HepG2 (cell line): ENCODE measurements around the gene IP6K1. TPM values are rescaled to one million over a fixed set of nuclear protein-coding genes. Genes with fewer than 3 reads are reported as not detected.
A peak's percentile ranks its signal among the peaks of the same experiment; 100 is the strongest.

ENCODE experiments used
- ATAC-seq: fragments of 200-7000 bp; cut with Tn5 transposase; 3 replicates; pipeline ENCODE4 v1.9.1; 2020; ENCODE audit warnings: mild to moderate bottlenecking, moderate library complexity
- BruUV-seq: library from RNA; stranded (reverse); fragments of 400-500 nt; replicated peaks from 2 replicates; lab custom pipeline; 2021; lab: Mats Ljungman, UMichigan
- CTCF ChIA-PET: fragments of 300-600 bp; formaldehyde crosslinking; extraction: SDS; loops from one replicate; lab custom pipeline; 2021; ENCODE audit warnings: low total read pairs, inconsistent platforms, low intra/inter-chr PET ratio; lab: Yijun Ruan, JAX
- POLR2A ChIA-PET: fragments of 350-600 bp; sonication (Branson Sonifier 250); formaldehyde crosslinking; loops from one replicate; lab custom pipeline; 2020; ENCODE audit warnings: antibody characterized with exemption, inconsistent platforms; lab: Yijun Ruan, JAX
- DNase-seq: peaks from one replicate; pipeline ENCODE4 v3.0.0-alpha.2; 2015; ENCODE audit warnings: low spot score
- FAIRE-seq: peaks from 3 replicates; lab custom pipeline; 2011; peaks lifted over from hg19 to GRCh38; lab: Jason Lieb, UNC
- H2AFZ ChIP-seq: one replicate; pipeline ENCODE4 v1.6.1; 2011; ENCODE audit warnings: low read length, inconsistent platforms
- H3K27ac ChIP-seq: fragments of 300-600 bp; 3 replicates; pipeline ENCODE4 v1.8.0; 2011; ENCODE audit warnings: mixed run types, mild to moderate bottlenecking, mixed read lengths, low read length, inconsistent platforms; ENCODE audit not compliant: insufficient read depth; ENCODE audit errors: extremely low read length
- H3K27me3 ChIP-seq, 2 experiments: fragments of 200-600 bp in 1 of 2; 2 replicates in 1 of 2; 3 replicates in 1 of 2; pipeline versions ENCODE4 v1.6.0 to v1.8.0; 2011; ENCODE audit warnings: low read length in 2 of 2, mild to moderate bottlenecking in 2 of 2, moderate library complexity in 2 of 2, inconsistent platforms in 1 of 2; ENCODE audit not compliant: insufficient read depth in 2 of 2, control insufficient read depth in 1 of 2
- H3K36me3 ChIP-seq, 2 experiments: fragments of 200-600 bp in 1 of 2; replicated peaks in 1 of 2; 2 replicates in 1 of 2; 3 replicates in 1 of 2; pipeline versions ENCODE4 v1.5.1 to v1.8.0; 2011; ENCODE audit warnings: low read length in 2 of 2, inconsistent platforms in 1 of 2; ENCODE audit not compliant: insufficient read depth in 2 of 2, control insufficient read depth in 1 of 2
- H3K4me1 ChIP-seq: 2 replicates; pipeline ENCODE4 v1.5.1; 2012; ENCODE audit warnings: low read length, inconsistent platforms; ENCODE audit not compliant: insufficient read depth
- H3K4me2 ChIP-seq: 2 replicates; pipeline ENCODE4 v1.6.0; 2011; ENCODE audit warnings: low read depth, low read length, inconsistent platforms
- H3K4me3 ChIP-seq, 3 experiments: fragments of 200-600 bp in 1 of 3; sonication (generic), shearing (Covaris generic) in 1 of 3; replicated peaks in 1 of 3; 2 replicates each; pipeline ENCODE4 v1.5.1; 2011 to 2016; ENCODE audit warnings: low read length in 3 of 3, inconsistent platforms in 2 of 3, low read depth in 2 of 3, mild to moderate bottlenecking in 2 of 3, control low read depth in 1 of 3, mixed read lengths in 1 of 3; ENCODE audit not compliant: insufficient read depth in 1 of 3
- H3K79me2 ChIP-seq: one replicate; pipeline ENCODE4 v1.6.1; 2011; ENCODE audit warnings: low read length, inconsistent platforms; ENCODE audit not compliant: insufficient read depth
- H3K9ac ChIP-seq: 2 replicates; pipeline ENCODE4 v1.6.0; 2011; ENCODE audit warnings: mild to moderate bottlenecking, low read depth, low read length, inconsistent platforms; ENCODE audit not compliant: insufficient read depth
- H3K9me3 ChIP-seq: 2 replicates; pipeline ENCODE4 v1.5.1; 2012; ENCODE audit warnings: mild to moderate bottlenecking, low read length
- H4K20me1 ChIP-seq: 2 replicates; pipeline ENCODE4 v1.6.0; 2011; ENCODE audit warnings: inconsistent platforms, mild to moderate bottlenecking, low read length, moderate library complexity; ENCODE audit not compliant: insufficient read depth
- AGO2 ChIP-seq: fragments of 200-400 bp; formaldehyde crosslinking; optimal IDR thresholded peaks from 2 replicates; pipeline ENCODE3; 2017; ENCODE audit warnings: mild to moderate bottlenecking, low read depth, low read length, moderate library complexity
- BHLHE40 ChIP-seq: IDR thresholded peaks from 2 replicates; pipeline ENCODE4 v1.6.1; 2011; ENCODE audit warnings: low read length, improper control_type of control experiment
- GZF1 ChIP-seq: sonication (generic); formaldehyde crosslinking; IDR thresholded peaks from 2 replicates; pipeline ENCODE4 v1.5.1; 2020; ENCODE audit warnings: mild to moderate bottlenecking, missing genetic modification reagents
- MXI1 ChIP-seq: IDR thresholded peaks from 3 replicates; pipeline ENCODE4 v1.6.1; 2012; ENCODE audit warnings: low read depth, low read length, inconsistent platforms, borderline replicate concordance
- POLR2G ChIP-seq: fragments of 200-400 bp; formaldehyde crosslinking; IDR thresholded peaks from 2 replicates; pipeline ENCODE4 v1.6.1; 2018; ENCODE audit warnings: mild to moderate bottlenecking, low read depth, low read length, moderate library complexity
- RBM22 ChIP-seq: fragments of 200-400 bp; formaldehyde crosslinking; optimal IDR thresholded peaks from 2 replicates; pipeline ENCODE3; 2017; ENCODE audit warnings: mild to moderate bottlenecking, low read length, moderate library complexity
- RFXAP ChIP-seq: sonication (generic); formaldehyde crosslinking; IDR thresholded peaks from 2 replicates; pipeline ENCODE4 v1.4.0; 2020; ENCODE audit warnings: missing genetic modification reagents, borderline replicate concordance
- ZBTB42 ChIP-seq: sonication (generic); formaldehyde crosslinking; IDR thresholded peaks from 2 replicates; pipeline ENCODE4 v1.5.0; 2020; ENCODE audit warnings: mild to moderate bottlenecking, missing genetic modification reagents
- ZC3H4 ChIP-seq: sonication (generic); formaldehyde crosslinking; IDR thresholded peaks from 2 replicates; pipeline ENCODE4 v1.4.0; 2020; ENCODE audit warnings: missing genetic modification reagents, borderline replicate concordance
- ZKSCAN5 ChIP-seq: sonication (generic); formaldehyde crosslinking; IDR thresholded peaks from 2 replicates; pipeline ENCODE4 v1.5.1; 2020; ENCODE audit warnings: mild to moderate bottlenecking, missing genetic modification reagents
- ZNF569 ChIP-seq: sonication (generic); formaldehyde crosslinking; IDR thresholded peaks from 2 replicates; pipeline ENCODE4 v1.5.0; 2020; ENCODE audit warnings: mild to moderate bottlenecking, missing genetic modification reagents, moderate library complexity, borderline replicate concordance
- ZNF605 ChIP-seq: sonication (generic); formaldehyde crosslinking; IDR thresholded peaks from 2 replicates; pipeline ENCODE4 v1.8.0; 2022; ENCODE audit warnings: mild to moderate bottlenecking, missing genetic modification reagents
- ZNF83 ChIP-seq: sonication (generic); formaldehyde crosslinking; IDR thresholded peaks from 2 replicates; pipeline ENCODE4 v1.4.0; 2020; ENCODE audit warnings: missing genetic modification reagents, mild to moderate bottlenecking, borderline replicate concordance
- WGBS: methylation state at CpG from one replicate; pipeline ENCODE4 v1.1.6; 2017; ENCODE audit warnings: low lambda C conversion rate; 5-methylcytosine and 5-hydroxymethylcytosine counted together
- in situ Hi-C: cut with HindIII; loops from 2 replicates; pipeline ENCODE4 v1.10.0; 2017; ENCODE audit warnings: low pct_unique_long_range_greater_than_20kb; ENCODE audit not compliant: extremely low pct_ligation_motif_present
- intact Hi-C: fragments of 100-400 bp; cut with micrococcal nuclease; formaldehyde crosslinking; loops from one replicate; pipeline ENCODE4 v1.10.0; 2022; ENCODE audit not compliant: unreplicated experiment
- polyA plus RNA-seq, 8 experiments: library from polyadenylated mRNA; depleted of rRNA in 3 of 8; stranded (reverse) in 7 of 8; unstranded in 1 of 8; fragments of >200 nt; fragmentation: Illumina TruSeq in 4 of 8; extraction: Trizol in 4 of 8; gene quantifications; 2 replicates each; pipeline versions ENCODE4 v1.2.1 to v1.2.3, GENCODE V29; 2011 to 2016; ENCODE audit warnings: low read depth in 4 of 8, missing spikeins in 1 of 8, mixed read lengths in 1 of 8; ENCODE audit not compliant: insufficient read depth in 1 of 8
- total RNA-seq, 5 experiments: library from RNA; depleted of rRNA; stranded (reverse); fragments of >200 nt; fragmentation: Illumina TruSeq; extraction: Trizol; gene quantifications; 2 replicates each; pipeline ENCODE4 v1.2.3, GENCODE V29; 2016; ENCODE audit warnings: low read depth in 1 of 5

IP6K1 gene
- total and polyA plus RNA-seq, 2 of the 13 experiments (the other 11 are each of a cell fraction or from before 2014, with no cell fraction given) = 17.7 to 29.7 TPM

DNA sequence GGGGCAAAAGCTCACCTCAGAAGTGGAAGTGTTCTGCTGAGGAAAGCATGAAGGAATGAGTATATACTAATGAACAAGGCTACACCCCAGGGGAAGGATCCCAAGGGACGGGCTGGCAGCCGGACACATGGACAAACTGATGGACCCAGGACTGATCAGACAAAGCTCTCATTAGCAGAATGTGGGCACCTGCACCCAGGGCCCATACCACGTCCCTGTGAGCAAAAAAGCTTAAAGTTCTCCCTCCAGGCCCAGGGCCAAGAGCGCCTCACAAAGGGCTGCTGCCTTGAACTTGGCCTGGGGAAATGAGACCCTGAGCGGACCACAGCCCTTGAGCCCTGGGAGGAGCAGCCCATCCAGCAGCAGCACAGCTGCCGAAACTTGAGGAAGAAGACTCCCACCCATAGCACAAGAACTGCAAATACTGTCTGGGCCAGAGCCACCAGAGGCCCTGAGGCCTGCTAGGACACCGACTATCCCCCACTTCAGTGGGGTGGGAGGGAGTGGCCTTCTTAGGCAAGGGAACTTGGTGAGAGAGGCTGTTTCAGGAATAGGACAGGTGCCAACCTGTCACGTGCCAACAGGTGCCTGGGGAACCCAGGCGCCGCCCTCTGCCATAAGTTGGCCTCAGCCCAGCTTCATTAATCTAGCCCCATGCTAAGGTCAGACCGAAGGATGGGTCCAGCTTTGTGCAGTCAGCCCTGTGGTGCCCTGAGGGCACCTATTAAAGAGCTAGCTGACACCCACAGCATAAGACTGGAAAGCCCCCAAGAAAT lies 60.2 kb downstream of the IP6K1 start:
- FAIRE-seq = no peak
- Histone ChIP-seq H3K4me3 (no peak overlapping the region), H2AFZ (no peak overlapping the region), H3K36me3 (peaks cover 14 to 39% of the 10 kb centered on the region in 2 experiments), H3K9me3 (no peaks in the 10 kb centered on the region), H3K27me3 (no peaks in the 10 kb centered on the region), H3K9ac (no peak overlapping the region), H3K79me2 (peaks cover 13% of the 10 kb centered on the region), H3K4me2 (no peak overlapping the region), H3K4me1 (peaks cover 21% of the 10 kb centered on the region), H3K27ac (no peak overlapping the region), H4K20me1 (no peaks in the 10 kb centered on the region)
- 92% methylated on average over 7 of the region's 11 CpGs for WGBS
- ATAC-seq = no peak
- in situ Hi-C loops (no loop called here), intact Hi-C loops (loop anchor here (2.0 kb wide), 1 partner anchor 49 kb away; no protein-coding TSS in a partner anchor)
- ChIA-PET CTCF (no interaction called here), POLR2A (no interaction called here)
- TF ChIP-seq RFXAP (CRISPR knock-in tag) (no peak), AGO2 (peak; percentile 39)
- BruUV-seq = no TSS peak
- DNase-seq = no peak

DNA sequence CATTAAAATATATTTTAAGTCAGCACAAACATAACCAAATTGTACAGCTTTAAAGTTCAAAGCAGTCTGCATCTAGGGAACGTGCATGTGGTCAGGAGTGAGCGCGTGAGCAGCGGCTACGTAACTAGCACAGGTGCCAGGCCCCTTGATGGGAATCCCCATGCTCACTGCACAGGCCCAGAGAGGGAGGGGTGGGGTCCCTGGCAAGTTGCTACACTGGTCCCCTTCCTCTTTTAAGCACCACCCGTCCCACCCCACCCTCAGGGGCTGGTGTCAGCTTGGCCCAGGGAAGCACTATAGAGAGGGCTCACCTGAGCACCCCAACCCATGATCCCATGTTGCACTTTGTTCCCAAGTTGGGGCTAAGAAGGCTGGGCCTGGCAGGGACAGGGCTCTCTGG lies 61.8 kb downstream of the IP6K1 start:
- peaks cover 13% of the 10 kb centered on the region for H3K79me2 ChIP-seq
- CTCF ChIA-PET = no interaction called here
- 0 out of 2 replicates have a peak, but pooled peaks have one; percentile 16 for TF ChIP-seq ZNF605 (CRISPR knock-in tag)
- no peak for TF ChIP-seq ZNF83 (CRISPR knock-in tag)
- 0 out of 3 replicates have a peak, but pooled peaks have one; percentile 19 for TF ChIP-seq MXI1
- TF ChIP-seq POLR2G = peak; percentile 21
- TF ChIP-seq ZC3H4 = peak; percentile 69; the same call in 1 of the 2 replicates
- 0 out of 2 replicates have a peak, but pooled peaks have one; percentile 5 for TF ChIP-seq ZBTB42
- TF ChIP-seq RBM22 = peak; percentile 43
- TF ChIP-seq GZF1 (CRISPR knock-in tag) = 0 out of 2 replicates have a peak, but pooled peaks have one; percentile 6
- no peak for TF ChIP-seq BHLHE40
- TF ChIP-seq ZKSCAN5 (CRISPR knock-in tag) = no peak
- TF ChIP-seq ZNF569 = 0 out of 2 replicates have a peak, but pooled peaks have one; percentile 43
- H3K9me3 ChIP-seq = no peaks in the 10 kb centered on the region
- H3K9ac ChIP-seq = peak overlapping the region; percentile 95
- peaks cover 19 to 40% of the 10 kb centered on the region in 2 experiments for H3K36me3 ChIP-seq
- FAIRE-seq = no peak
- peak; percentile 6; the same call in 2 of the 3 replicates for ATAC-seq
- peak overlapping the region; percentile 87 for H3K27ac ChIP-seq
- DNase-seq = no peak
- no peaks in the 10 kb centered on the region for H4K20me1 ChIP-seq
- H3K27me3 ChIP-seq = no peaks in the 10 kb centered on the region
- 33% methylated on average over 6 of the region's 6 CpGs for WGBS
- in situ Hi-C loops = no loop called here
- H3K4me1 ChIP-seq = peaks cover 21% of the 10 kb centered on the region
- no TSS peak for BruUV-seq
- H3K4me3 ChIP-seq = peak overlapping the region; percentile 58 to 100 (median 97); a peak in 5 of 6 replicates
- no peak overlapping the region for H2AFZ ChIP-seq
- H3K4me2 ChIP-seq = peak overlapping the region; percentile 82
- intact Hi-C loops = loop anchor here (2.0 kb wide), 1 partner anchor 48 kb away; no protein-coding TSS in a partner anchor
- POLR2A ChIA-PET = interaction anchor here (0.8 to 1.8 kb wide), 2 partner anchors 24 to 78 kb away, joined by 3 to 4 read pairs; partner anchors contain the start of gene INKA1
